ENCODE measurements around the gene ASCL2.

ASCL2 gene

DNA sequence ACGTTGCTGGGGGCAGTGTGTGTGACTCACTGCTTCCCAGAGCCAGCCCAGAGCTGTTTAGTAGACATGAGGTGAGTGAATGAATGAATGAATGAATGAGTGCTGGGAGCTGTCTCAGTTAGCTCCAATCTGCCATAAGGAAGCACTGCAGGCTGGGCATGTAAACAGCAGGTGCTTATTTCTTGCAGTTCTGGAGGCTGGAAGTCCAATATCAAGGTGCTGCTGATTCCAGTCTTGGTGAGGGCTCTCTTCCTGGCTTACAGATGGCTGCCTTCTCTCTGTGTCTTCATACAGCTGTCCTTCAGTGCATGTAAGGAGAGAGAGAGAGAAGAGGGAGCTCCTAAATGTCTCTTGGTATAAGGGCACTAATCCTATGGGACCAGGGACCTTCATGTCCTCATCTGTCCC lies 27.2 kb upstream of the ASCL2 start:
- Histone ChIP-seq H3K27ac (ENCODE audit: poor library complexity, severe bottlenecking) (no peak overlapping the region), H3K27me3 (ENCODE audit: insufficient read depth, poor library complexity, severe bottlenecking) (no peaks in the 10 kb centered on the region), H3K9me3 (ENCODE audit: severe bottlenecking) (no peaks in the 10 kb centered on the region), H3K4me1 (ENCODE audit: insufficient read depth, poor library complexity, severe bottlenecking) (no peaks in the 10 kb centered on the region), H3K36me3 (ENCODE audit: low read depth) (no peaks in the 10 kb centered on the region), H3K4me3 (ENCODE audit: severe bottlenecking) (no peak overlapping the region)
- DNase-seq (ENCODE audit: low spot score) = no peak
- ATAC-seq (ENCODE audit: low read depth) = no peak
- TF ChIP-seq, protein P1, sequence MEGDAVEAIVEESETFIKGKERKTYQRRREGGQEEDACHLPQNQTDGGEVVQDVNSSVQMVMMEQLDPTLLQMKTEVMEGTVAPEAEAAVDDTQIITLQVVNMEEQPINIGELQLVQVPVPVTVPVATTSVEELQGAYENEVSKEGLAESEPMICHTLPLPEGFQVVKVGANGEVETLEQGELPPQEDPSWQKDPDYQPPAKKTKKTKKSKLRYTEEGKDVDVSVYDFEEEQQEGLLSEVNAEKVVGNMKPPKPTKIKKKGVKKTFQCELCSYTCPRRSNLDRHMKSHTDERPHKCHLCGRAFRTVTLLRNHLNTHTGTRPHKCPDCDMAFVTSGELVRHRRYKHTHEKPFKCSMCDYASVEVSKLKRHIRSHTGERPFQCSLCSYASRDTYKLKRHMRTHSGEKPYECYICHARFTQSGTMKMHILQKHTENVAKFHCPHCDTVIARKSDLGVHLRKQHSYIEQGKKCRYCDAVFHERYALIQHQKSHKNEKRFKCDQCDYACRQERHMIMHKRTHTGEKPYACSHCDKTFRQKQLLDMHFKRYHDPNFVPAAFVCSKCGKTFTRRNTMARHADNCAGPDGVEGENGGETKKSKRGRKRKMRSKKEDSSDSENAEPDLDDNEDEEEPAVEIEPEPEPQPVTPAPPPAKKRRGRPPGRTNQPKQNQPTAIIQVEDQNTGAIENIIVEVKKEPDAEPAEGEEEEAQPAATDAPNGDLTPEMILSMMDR (IDR thresholded peaks at IDR 0.05; ENCODE audit: poor library complexity, severe bottlenecking) = no peak

DNA sequence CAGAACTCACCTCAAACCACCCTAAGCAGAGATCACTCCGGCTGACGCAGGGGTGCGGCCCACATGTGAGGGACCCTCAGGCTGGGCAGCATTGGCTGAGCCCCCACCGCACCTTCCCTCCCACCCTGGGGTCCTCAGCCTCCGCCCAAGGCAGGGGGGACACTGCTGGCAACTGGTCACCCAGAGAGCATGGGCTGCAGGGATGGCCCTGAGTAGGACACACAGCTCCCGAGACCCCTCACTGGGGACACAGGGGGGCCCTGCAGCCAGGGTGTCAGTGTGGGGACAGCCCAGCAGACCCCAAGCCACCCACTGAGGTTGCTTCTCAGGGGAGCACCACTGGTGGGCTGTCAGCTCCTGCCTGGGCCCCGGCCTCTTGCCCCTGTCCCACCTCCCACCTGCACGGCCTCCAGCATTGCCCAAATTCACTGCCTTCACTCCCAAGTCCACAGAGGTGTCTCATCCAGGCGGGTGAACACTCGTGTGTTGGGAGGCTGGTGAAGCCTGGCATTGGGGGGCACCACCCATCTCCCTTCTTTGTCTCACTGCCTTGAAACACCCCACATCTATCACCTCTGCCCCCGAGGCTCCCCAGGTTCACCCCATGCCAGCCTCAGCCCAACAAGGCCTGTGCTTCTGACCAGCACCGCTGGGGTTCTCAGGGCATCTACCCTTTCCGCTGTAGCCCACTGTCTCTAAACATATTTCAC lies 26.7 kb upstream of the ASCL2 start:
- Histone ChIP-seq H3K27ac (ENCODE audit: poor library complexity, severe bottlenecking) (no peak overlapping the region), H3K36me3 (ENCODE audit: low read depth) (no peaks in the 10 kb centered on the region), H3K4me3 (ENCODE audit: severe bottlenecking) (no peak overlapping the region), H3K27me3 (ENCODE audit: insufficient read depth, poor library complexity, severe bottlenecking) (no peaks in the 10 kb centered on the region), H3K4me1 (ENCODE audit: insufficient read depth, poor library complexity, severe bottlenecking) (no peaks in the 10 kb centered on the region), H3K9me3 (ENCODE audit: severe bottlenecking) (no peaks in the 10 kb centered on the region)
- ATAC-seq (ENCODE audit: low read depth) (no peak), DNase-seq (ENCODE audit: low spot score) (no peak)
- TF ChIP-seq, protein P1 (IDR thresholded peaks at IDR 0.05; ENCODE audit: poor library complexity, severe bottlenecking) = no peak

DNA sequence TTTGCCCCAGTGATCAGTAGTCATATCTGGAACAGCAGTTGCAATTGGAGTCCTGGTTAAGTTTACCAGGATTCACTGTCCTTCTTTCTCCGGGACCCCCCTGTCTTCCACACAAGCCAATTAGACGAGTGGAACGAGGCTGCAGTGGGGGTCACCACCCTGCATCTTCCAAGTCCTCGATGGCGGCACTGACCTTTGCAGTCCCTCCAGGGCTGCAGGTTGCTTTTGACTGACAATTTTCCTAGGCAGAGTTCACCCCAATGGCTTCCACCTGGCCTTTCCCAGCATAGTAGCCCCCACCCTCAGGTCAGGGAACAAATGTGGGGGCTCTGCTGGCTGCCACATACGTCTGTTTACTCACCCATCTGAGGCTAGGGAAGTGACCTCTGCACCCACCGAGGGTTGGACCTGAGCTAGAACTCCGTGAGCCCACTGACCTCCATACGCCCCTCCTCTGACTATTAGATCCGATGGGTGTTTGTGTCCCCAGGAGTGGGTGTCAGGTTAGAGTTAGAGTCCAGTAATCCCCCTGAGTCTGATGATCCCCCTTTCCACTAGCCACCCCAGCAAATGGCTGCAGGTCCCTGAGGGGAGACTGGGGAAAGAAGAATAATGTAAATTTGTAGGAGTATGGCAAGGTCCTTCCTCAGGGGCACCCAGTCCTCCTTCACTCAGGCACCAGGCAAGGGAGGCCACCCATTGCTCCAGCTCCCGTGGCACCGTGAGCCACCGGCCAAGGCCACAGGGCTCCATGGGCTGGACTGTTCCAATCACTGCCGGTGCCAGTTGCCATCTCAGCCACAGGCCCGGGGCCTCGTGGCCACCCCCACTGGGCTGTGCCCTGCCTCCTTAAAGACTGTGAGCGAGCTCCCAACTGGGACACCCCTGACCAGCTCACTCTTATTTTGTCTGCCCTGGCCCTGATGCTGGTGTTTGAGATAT lies 25.9 kb upstream of the ASCL2 start:
- Histone ChIP-seq H3K9me3 (ENCODE audit: severe bottlenecking) (no peaks in the 10 kb centered on the region), H3K4me3 (ENCODE audit: severe bottlenecking) (no peak overlapping the region), H3K36me3 (ENCODE audit: low read depth) (no peaks in the 10 kb centered on the region), H3K4me1 (ENCODE audit: insufficient read depth, poor library complexity, severe bottlenecking) (no peaks in the 10 kb centered on the region), H3K27ac (ENCODE audit: poor library complexity, severe bottlenecking) (no peak overlapping the region), H3K27me3 (ENCODE audit: insufficient read depth, poor library complexity, severe bottlenecking) (no peaks in the 10 kb centered on the region)
- no peak for DNase-seq (ENCODE audit: low spot score)
- TF ChIP-seq, protein P1 (IDR thresholded peaks at IDR 0.05; ENCODE audit: poor library complexity, severe bottlenecking) = no peak
- no peak for ATAC-seq (ENCODE audit: low read depth)

DNA sequence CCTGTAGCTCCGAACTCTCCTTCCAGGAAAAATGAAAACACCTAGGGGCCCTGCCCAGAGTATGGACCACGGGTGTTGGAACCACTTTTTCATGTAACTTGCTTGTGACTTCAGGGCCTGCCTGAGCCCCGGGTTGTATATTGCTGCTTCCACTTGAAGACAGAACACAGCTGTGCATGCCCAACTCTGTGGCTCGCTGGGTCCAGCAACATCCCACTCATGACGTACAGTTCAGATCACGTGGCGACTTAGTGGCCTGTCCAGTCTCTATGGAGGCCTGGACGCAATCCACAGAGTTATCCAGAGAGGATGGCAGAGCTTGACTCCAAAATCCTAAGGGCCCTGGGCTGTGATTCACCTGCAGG lies 24.5 kb upstream of the ASCL2 start:
- Histone ChIP-seq H3K36me3 (ENCODE audit: low read depth) (no peaks in the 10 kb centered on the region), H3K27me3 (ENCODE audit: insufficient read depth, poor library complexity, severe bottlenecking) (no peaks in the 10 kb centered on the region), H3K4me3 (ENCODE audit: severe bottlenecking) (no peak overlapping the region), H3K27ac (ENCODE audit: poor library complexity, severe bottlenecking) (no peak overlapping the region), H3K9me3 (ENCODE audit: severe bottlenecking) (no peaks in the 10 kb centered on the region), H3K4me1 (ENCODE audit: insufficient read depth, poor library complexity, severe bottlenecking) (no peaks in the 10 kb centered on the region)
- no peak for ATAC-seq (ENCODE audit: low read depth)
- DNase-seq (ENCODE audit: low spot score) = no peak
- TF ChIP-seq, protein P1 (IDR thresholded peaks at IDR 0.05; ENCODE audit: poor library complexity, severe bottlenecking) = no peak

Measured in RWPE2 (cell line).